Measurements from ENCODE around the gene CA5B.

CA5B gene

GRCh38 chrX:15748841-15749240 is 10.8 kb downstream of the CA5B start:
- DNase-seq = no peak

- peak; percentile 29 to 30 for DNase-seq
These were observed 11.9 kb downstream of the CA5B start for GRCh38 chrX:15749642-15750610.

- DNase-seq = peak; percentile 29 to 35
These were observed 12.6 kb downstream of the CA5B start for GRCh38 chrX:15750611-15751154.

- DNase-seq = no peak
These were observed 13.2 kb downstream of the CA5B start for GRCh38 chrX:15751155-15751819.

GRCh38 chrX:15755091-15755490 is 17.0 kb downstream of the CA5B start:
- no peak for DNase-seq

- no peak for DNase-seq
These were observed 20.1 kb downstream of the CA5B start for GRCh38 chrX:15758140-15758539.

- peak in 1 of 2 experiments; percentile 29 for DNase-seq
These were observed 21.8 kb downstream of the CA5B start for GRCh38 chrX:15759886-15760285.

- peak; percentile 45 to 46 for DNase-seq
These were observed 23.6 kb downstream of the CA5B start for GRCh38 chrX:15761564-15762191.

GRCh38 chrX:15769300-15769954 is 31.4 kb downstream of the CA5B start:
- no peak for DNase-seq

GRCh38 chrX:15781961-15782699 is 44.1 kb downstream of the CA5B start:
- DNase-seq = peak in 1 of 2 experiments; percentile 33

GRCh38 chrX:15785176-15785750 is 47.2 kb downstream of the CA5B start:
- DNase-seq = no peak

GRCh38 chrX:15786915-15787314 is 48.8 kb downstream of the CA5B start:
- no peak for DNase-seq

- peak; percentile 94 to 96 for DNase-seq
These were observed 52.1 kb downstream of the CA5B start, which contains the start of gene ZRSR2 for GRCh38 chrX:15789979-15790768. TSS of gene ZRSR2 (plus strand) at chrX:15790484. CDS start at chrX:15790496, 12 bp downstream.

GRCh38 chrX:15790769-15791290 is 52.8 kb downstream of the CA5B start:
- DNase-seq = no peak

- no peak for DNase-seq
These were observed 59.6 kb downstream of the CA5B start for GRCh38 chrX:15797707-15798106.

- no peak for DNase-seq
These were observed 66.5 kb downstream of the CA5B start for GRCh38 chrX:15804563-15804962.

GRCh38 chrX:15808254-15808653 is 70.2 kb downstream of the CA5B start:
- no peak for DNase-seq

- no peak for DNase-seq
These were observed 74.3 kb downstream of the CA5B start for GRCh38 chrX:15812192-15812938.

- DNase-seq = no peak
These were observed 75.3 kb downstream of the CA5B start for GRCh38 chrX:15813416-15813815.
